HepG2 (cell line): ENCODE results near the gene BMPR2. TPM values are rescaled to one million over a fixed set of nuclear protein-coding genes. Genes with fewer than 3 reads are reported as not detected.

ENCODE experiments used
- ATAC-seq: fragments of 200-7000 bp; cut with Tn5 transposase; 3 replicates; pipeline ENCODE4 v1.9.1; 2020; ENCODE audit warnings: mild to moderate bottlenecking, moderate library complexity
- BruUV-seq: library from RNA; stranded (reverse); fragments of 400-500 nt; replicated peaks from 2 replicates; lab custom pipeline; 2021; lab: Mats Ljungman, UMichigan
- CTCF ChIA-PET: fragments of 300-600 bp; formaldehyde crosslinking; extraction: SDS; loops from one replicate; lab custom pipeline; 2021; ENCODE audit warnings: low total read pairs, inconsistent platforms, low intra/inter-chr PET ratio; lab: Yijun Ruan, JAX
- POLR2A ChIA-PET: fragments of 350-600 bp; sonication (Branson Sonifier 250); formaldehyde crosslinking; loops from one replicate; lab custom pipeline; 2020; ENCODE audit warnings: antibody characterized with exemption, inconsistent platforms; lab: Yijun Ruan, JAX
- DNase-seq: peaks from one replicate; pipeline ENCODE4 v3.0.0-alpha.2; 2015; ENCODE audit warnings: low spot score
- FAIRE-seq: peaks from 3 replicates; lab custom pipeline; 2011; peaks lifted over from hg19 to GRCh38; lab: Jason Lieb, UNC
- H2AFZ ChIP-seq: one replicate; pipeline ENCODE4 v1.6.1; 2011; ENCODE audit warnings: low read length, inconsistent platforms
- H3K27ac ChIP-seq: fragments of 300-600 bp; 3 replicates; pipeline ENCODE4 v1.8.0; 2011; ENCODE audit warnings: mixed run types, mild to moderate bottlenecking, mixed read lengths, low read length, inconsistent platforms; ENCODE audit not compliant: insufficient read depth; ENCODE audit errors: extremely low read length
- H3K27me3 ChIP-seq, 2 experiments: fragments of 200-600 bp in 1 of 2; 2 replicates in 1 of 2; 3 replicates in 1 of 2; pipeline versions ENCODE4 v1.6.0 to v1.8.0; 2011; ENCODE audit warnings: low read length in 2 of 2, mild to moderate bottlenecking in 2 of 2, moderate library complexity in 2 of 2, inconsistent platforms in 1 of 2; ENCODE audit not compliant: insufficient read depth in 2 of 2, control insufficient read depth in 1 of 2
- H3K36me3 ChIP-seq, 2 experiments: fragments of 200-600 bp in 1 of 2; replicated peaks in 1 of 2; 2 replicates in 1 of 2; 3 replicates in 1 of 2; pipeline versions ENCODE4 v1.5.1 to v1.8.0; 2011; ENCODE audit warnings: low read length in 2 of 2, inconsistent platforms in 1 of 2; ENCODE audit not compliant: insufficient read depth in 2 of 2, control insufficient read depth in 1 of 2
- H3K4me1 ChIP-seq: 2 replicates; pipeline ENCODE4 v1.5.1; 2012; ENCODE audit warnings: low read length, inconsistent platforms; ENCODE audit not compliant: insufficient read depth
- H3K4me2 ChIP-seq: 2 replicates; pipeline ENCODE4 v1.6.0; 2011; ENCODE audit warnings: low read depth, low read length, inconsistent platforms
- H3K4me3 ChIP-seq, 3 experiments: fragments of 200-600 bp in 1 of 3; sonication (generic), shearing (Covaris generic) in 1 of 3; replicated peaks in 1 of 3; 2 replicates each; pipeline ENCODE4 v1.5.1; 2011 to 2016; ENCODE audit warnings: low read length in 3 of 3, inconsistent platforms in 2 of 3, low read depth in 2 of 3, mild to moderate bottlenecking in 2 of 3, control low read depth in 1 of 3, mixed read lengths in 1 of 3; ENCODE audit not compliant: insufficient read depth in 1 of 3
- H3K79me2 ChIP-seq: one replicate; pipeline ENCODE4 v1.6.1; 2011; ENCODE audit warnings: low read length, inconsistent platforms; ENCODE audit not compliant: insufficient read depth
- H3K9ac ChIP-seq: 2 replicates; pipeline ENCODE4 v1.6.0; 2011; ENCODE audit warnings: mild to moderate bottlenecking, low read depth, low read length, inconsistent platforms; ENCODE audit not compliant: insufficient read depth
- H3K9me3 ChIP-seq: 2 replicates; pipeline ENCODE4 v1.5.1; 2012; ENCODE audit warnings: mild to moderate bottlenecking, low read length
- H4K20me1 ChIP-seq: 2 replicates; pipeline ENCODE4 v1.6.0; 2011; ENCODE audit warnings: inconsistent platforms, mild to moderate bottlenecking, low read length, moderate library complexity; ENCODE audit not compliant: insufficient read depth
- FOXA1 ChIP-seq, 2 experiments: fragments of 450-650 bp in 1 of 2; sonication (generic) in 1 of 2; formaldehyde crosslinking in 1 of 2; IDR thresholded peaks; 2 replicates each; pipeline versions ENCODE4 v1.4.0 to v1.6.1; 2016 to 2020; ENCODE audit warnings: missing genetic modification reagents in 1 of 2
- NR2C2 ChIP-seq: sonication (generic); formaldehyde crosslinking; IDR thresholded peaks from 2 replicates; pipeline ENCODE4 v1.4.0; 2020; ENCODE audit warnings: missing genetic modification reagents, mild to moderate bottlenecking, moderate library complexity, borderline replicate concordance
- SP1 ChIP-seq, 2 experiments: fragments of 450-650 bp in 1 of 2; sonication (generic) in 1 of 2; formaldehyde crosslinking in 1 of 2; IDR thresholded peaks; 2 replicates each; pipeline versions ENCODE4 v1.4.0 to v1.6.1; 2016 to 2020; ENCODE audit warnings: missing genetic modification reagents in 1 of 2
- TEF ChIP-seq: sonication (generic); formaldehyde crosslinking; IDR thresholded peaks from 2 replicates; pipeline ENCODE4 v1.5.0; 2020; ENCODE audit warnings: missing genetic modification reagents
- ZNF605 ChIP-seq: sonication (generic); formaldehyde crosslinking; IDR thresholded peaks from 2 replicates; pipeline ENCODE4 v1.8.0; 2022; ENCODE audit warnings: mild to moderate bottlenecking, missing genetic modification reagents
- WGBS: methylation state at CpG from one replicate; pipeline ENCODE4 v1.1.6; 2017; ENCODE audit warnings: low lambda C conversion rate; 5-methylcytosine and 5-hydroxymethylcytosine counted together
- in situ Hi-C: cut with HindIII; loops from 2 replicates; pipeline ENCODE4 v1.10.0; 2017; ENCODE audit warnings: low pct_unique_long_range_greater_than_20kb; ENCODE audit not compliant: extremely low pct_ligation_motif_present
- intact Hi-C: fragments of 100-400 bp; cut with micrococcal nuclease; formaldehyde crosslinking; loops from one replicate; pipeline ENCODE4 v1.10.0; 2022; ENCODE audit not compliant: unreplicated experiment
- polyA plus RNA-seq, 8 experiments: library from polyadenylated mRNA; depleted of rRNA in 3 of 8; stranded (reverse) in 7 of 8; unstranded in 1 of 8; fragments of >200 nt; fragmentation: Illumina TruSeq in 4 of 8; extraction: Trizol in 4 of 8; gene quantifications; 2 replicates each; pipeline versions ENCODE4 v1.2.1 to v1.2.3, GENCODE V29; 2011 to 2016; ENCODE audit warnings: low read depth in 4 of 8, missing spikeins in 1 of 8, mixed read lengths in 1 of 8; ENCODE audit not compliant: insufficient read depth in 1 of 8
- total RNA-seq, 5 experiments: library from RNA; depleted of rRNA; stranded (reverse); fragments of >200 nt; fragmentation: Illumina TruSeq; extraction: Trizol; gene quantifications; 2 replicates each; pipeline ENCODE4 v1.2.3, GENCODE V29; 2016; ENCODE audit warnings: low read depth in 1 of 5

BMPR2 gene
- total and polyA plus RNA-seq, 2 of the 13 experiments (the other 11 are each of a cell fraction or from before 2014, with no cell fraction given) = 5.5 to 10.3 TPM

- no peak overlapping the region for H2AFZ ChIP-seq
- BruUV-seq = no TSS peak
- FAIRE-seq (no peak), ATAC-seq (peak; percentile 58), DNase-seq (peak; percentile 16)
- in situ Hi-C loops = no loop called here
- TF ChIP-seq FOXA1 (IDR thresholded peaks at IDR 0.05) = no peak
- peak; percentile 37; the same call in 1 of the 2 replicates for TF ChIP-seq FOXA1 (CRISPR knock-in tag; IDR thresholded peaks at IDR 0.05)
- no peak for TF ChIP-seq SP1 (IDR thresholded peaks at IDR 0.05)
- TF ChIP-seq SP1 (CRISPR knock-in tag; IDR thresholded peaks at IDR 0.05) = no peak
- H3K4me3 ChIP-seq = no peak overlapping the region
- H3K36me3 ChIP-seq = no peaks in the 10 kb centered on the region; a peak in 1 of 5 replicates
- no peaks in the 10 kb centered on the region for H3K27me3 ChIP-seq
- no peaks in the 10 kb centered on the region for H3K9me3 ChIP-seq
- intact Hi-C loops = no loop called here
- H3K4me1 ChIP-seq = peaks cover 11% of the 10 kb centered on the region
- no peaks in the 10 kb centered on the region for H4K20me1 ChIP-seq
- H3K9ac ChIP-seq = no peak overlapping the region
- POLR2A ChIA-PET = no interaction called here
- H3K79me2 ChIP-seq = no peaks in the 10 kb centered on the region
- CTCF ChIA-PET = no interaction called here
- no peak overlapping the region for H3K4me2 ChIP-seq
- H3K27ac ChIP-seq = no peak overlapping the region
Measured at GRCh38 chr2:202450785-202451184, 74.7 kb downstream of the BMPR2 start.

- no peak for DNase-seq
- no TSS peak for BruUV-seq
- POLR2A ChIA-PET = no interaction called here
- intact Hi-C loops (no loop called here), in situ Hi-C loops (no loop called here)
- 93% methylated on average over 1 of the region's 1 CpG for WGBS
- no peaks in the 10 kb centered on the region for H3K79me2 ChIP-seq
- no peak overlapping the region for H3K27ac ChIP-seq
- H3K9me3 ChIP-seq = no peaks in the 10 kb centered on the region
- TF ChIP-seq ZNF605 (no peak), NR2C2 (CRISPR knock-in tag) (no peak), TEF (no peak)
- TF ChIP-seq, all 625 proteins: peak for 0
- CTCF ChIA-PET = no interaction called here
- no peaks in the 10 kb centered on the region; a peak in 1 of 5 replicates for H3K36me3 ChIP-seq
- no peak overlapping the region for H3K4me2 ChIP-seq
- FAIRE-seq (no peak), ATAC-seq (no peak)
- H3K4me3 ChIP-seq = no peak overlapping the region
- peaks cover 11% of the 10 kb centered on the region for H3K4me1 ChIP-seq
- no peaks in the 10 kb centered on the region for H3K27me3 ChIP-seq
- no peak overlapping the region for H3K9ac ChIP-seq
- no peaks in the 10 kb centered on the region for H4K20me1 ChIP-seq
- H2AFZ ChIP-seq = no peak overlapping the region
Measured at GRCh38 chr2:202452744-202453143, 76.6 kb downstream of the BMPR2 start.
